ENCODE data around the gene NXPE4.
"Not testable (repeated sequence)": the region's sequence is repeated elsewhere in the genome, so short reads cannot be mapped to it uniquely, and the experiment has no call there.

The NXPE4 gene

GRCh38 chr11:114595571-114595970 lies at the start of gene NXPE4:
TSS of gene NXPE4 (minus strand) at chr11:114595786. CDS start at chr11:114594759, 1,027 bp downstream.
- DNase-seq = no peak

GRCh38 chr11:114639440-114639839 lies 43.9 kb upstream of the NXPE4 start:
- DNase-seq = not testable (repeated sequence)

GRCh38 chr11:114631445-114631965 lies 35.9 kb upstream of the NXPE4 start:
- DNase-seq = not testable (repeated sequence)

- no peak for DNase-seq
These were observed 29.7 kb upstream of the NXPE4 start for GRCh38 chr11:114625294-114625693.

GRCh38 chr11:114624455-114625207 lies 29.0 kb upstream of the NXPE4 start:
- no peak for DNase-seq

GRCh38 chr11:114623720-114624119 lies 28.1 kb upstream of the NXPE4 start:
- no peak for DNase-seq

GRCh38 chr11:114622858-114623257 lies 27.3 kb upstream of the NXPE4 start:
- DNase-seq = no peak

- DNase-seq = no peak
These were observed 26.6 kb upstream of the NXPE4 start for GRCh38 chr11:114621950-114622809.

GRCh38 chr11:114621072-114621471 lies 25.5 kb upstream of the NXPE4 start:
- DNase-seq = no peak

GRCh38 chr11:114619659-114620173 lies 24.1 kb upstream of the NXPE4 start:
- DNase-seq = no peak

GRCh38 chr11:114618139-114618538 lies 22.6 kb upstream of the NXPE4 start:
- DNase-seq = no peak

- DNase-seq = no peak
These were observed 21.9 kb upstream of the NXPE4 start for GRCh38 chr11:114617157-114618124.

- no peak for DNase-seq
These were observed 20.9 kb upstream of the NXPE4 start for GRCh38 chr11:114616516-114616915.

GRCh38 chr11:114615448-114616361 lies 20.1 kb upstream of the NXPE4 start:
- no peak for DNase-seq

GRCh38 chr11:114614127-114614720 lies 18.6 kb upstream of the NXPE4 start:
- no peak for DNase-seq

GRCh38 chr11:114613094-114613493 lies 17.5 kb upstream of the NXPE4 start:
- not testable (repeated sequence) for DNase-seq

- no peak for DNase-seq
These were observed 17.1 kb upstream of the NXPE4 start for GRCh38 chr11:114612686-114613085.

GRCh38 chr11:114612199-114612598 lies 16.6 kb upstream of the NXPE4 start:
- not testable (repeated sequence) for DNase-seq

- no peak for DNase-seq
These were observed 15.7 kb upstream of the NXPE4 start for GRCh38 chr11:114610984-114611944.
